Measurements from ENCODE around the gene C16orf96.

DNA sequence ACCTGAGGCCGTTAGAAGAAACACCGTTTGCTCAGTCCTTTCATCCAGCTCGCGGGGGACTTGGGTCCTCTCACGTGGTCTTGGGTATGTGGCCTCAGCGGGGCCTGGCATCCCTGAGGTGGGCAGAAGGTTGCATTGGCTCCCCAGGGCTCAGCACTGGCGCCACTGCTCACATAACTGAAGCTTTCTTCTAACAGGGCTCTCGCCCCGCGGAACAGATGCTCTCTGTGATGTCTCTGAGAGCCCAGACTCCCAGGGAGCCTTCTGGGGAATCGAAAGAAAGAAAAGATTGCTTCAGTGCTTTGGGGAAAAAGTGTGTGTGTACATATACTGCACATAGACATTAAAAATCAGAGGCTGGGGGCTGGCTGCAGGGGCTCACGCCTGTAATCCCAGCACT lies 78.6 kb downstream of the C16orf96 start:
- TF ChIP-seq CTCF (IDR thresholded peaks at IDR 0.05) = no peak
- no peak for TF ChIP-seq POLR2A (IDR thresholded peaks at IDR 0.05)

All from body of pancreas (tissue), 4 donors.